Trophoblast cell (in vitro differentiated cells and primary cell): ENCODE results near the gene ALB. TPM values are rescaled to one million over a fixed set of nuclear protein-coding genes. Genes with fewer than 3 reads are reported as not detected.
"Not testable (repeated sequence)": the region's sequence is repeated elsewhere in the genome, so short reads cannot be mapped to it uniquely, and the experiment has no call there.

Experiments
- DNase-seq, 2 donors: peaks; one replicate each; pipeline ENCODE4 v3.0.0-alpha.2; 2016
- H2AFZ ChIP-seq: 2 replicates; pipeline ENCODE4 v1.6.1; 2013; ENCODE audit warnings: low read length, moderate library complexity, mild to moderate bottlenecking; ENCODE audit not compliant: insufficient read depth, poor library complexity
- H2AK5ac ChIP-seq: 2 replicates; pipeline ENCODE4 v1.6.1; 2013; ENCODE audit warnings: mild to moderate bottlenecking, low read length
- H2BK120ac ChIP-seq: 2 replicates; pipeline ENCODE4 v1.6.1; 2013; ENCODE audit warnings: low read length, mild to moderate bottlenecking, moderate library complexity; ENCODE audit not compliant: insufficient read depth, poor library complexity
- H2BK12ac ChIP-seq: 2 replicates; pipeline ENCODE4 v1.6.1; 2013; ENCODE audit warnings: mild to moderate bottlenecking, low read length, moderate library complexity
- H2BK5ac ChIP-seq: 2 replicates; pipeline ENCODE4 v1.6.1; 2013; ENCODE audit warnings: low read length, low read depth, moderate library complexity, mild to moderate bottlenecking; ENCODE audit not compliant: poor library complexity
- H3K14ac ChIP-seq: 2 replicates; pipeline ENCODE4 v1.6.1; 2013; ENCODE audit warnings: mild to moderate bottlenecking, low read length
- H3K18ac ChIP-seq: 2 replicates; pipeline ENCODE4 v1.6.1; 2013; ENCODE audit warnings: mild to moderate bottlenecking, low read length
- H3K23ac ChIP-seq: 2 replicates; pipeline ENCODE4 v1.6.1; 2013; ENCODE audit warnings: low read length
- H3K27ac ChIP-seq: 2 replicates; pipeline ENCODE4 v1.5.1; 2013; ENCODE audit warnings: low read depth, mild to moderate bottlenecking, inconsistent platforms, low read length, moderate library complexity
- H3K27me3 ChIP-seq: 2 replicates; pipeline ENCODE4 v1.6.1; 2013; ENCODE audit warnings: inconsistent platforms, mild to moderate bottlenecking, low read length, moderate library complexity; ENCODE audit not compliant: insufficient read depth
- H3K36me3 ChIP-seq, 2 experiments: 1 replicate in 1 of 2; 2 replicates in 1 of 2; pipeline ENCODE4 v1.6.1; 2013; ENCODE audit warnings: low read length in 2 of 2, mild to moderate bottlenecking in 2 of 2, moderate library complexity in 1 of 2; ENCODE audit not compliant: insufficient read depth in 2 of 2, control insufficient read depth in 1 of 2
- H3K4ac ChIP-seq: 2 replicates; pipeline ENCODE4 v1.6.1; 2013; ENCODE audit warnings: low read depth, mild to moderate bottlenecking, low read length, moderate library complexity
- H3K4me1 ChIP-seq, 2 experiments: 1 replicate in 1 of 2; 2 replicates in 1 of 2; pipeline ENCODE4 v1.6.1; 2013; ENCODE audit warnings: low read length in 2 of 2, mild to moderate bottlenecking in 2 of 2, moderate library complexity in 1 of 2; ENCODE audit not compliant: insufficient read depth in 2 of 2, control insufficient read depth in 1 of 2
- H3K4me2 ChIP-seq: 2 replicates; pipeline ENCODE4 v1.6.1; 2013; ENCODE audit warnings: inconsistent platforms, mild to moderate bottlenecking, low read length, moderate library complexity
- H3K4me3 ChIP-seq: 2 replicates; pipeline ENCODE4 v1.5.1; 2013; ENCODE audit warnings: mild to moderate bottlenecking, low read depth, low read length, inconsistent platforms
- H3K79me1 ChIP-seq: one replicate; pipeline ENCODE4 v1.6.1; 2013; ENCODE audit warnings: low read length
- H3K79me2 ChIP-seq: 2 replicates; pipeline ENCODE4 v1.6.1; 2013; ENCODE audit warnings: low read length, mild to moderate bottlenecking; ENCODE audit not compliant: control insufficient read depth, insufficient read depth, poor library complexity
- H3K9ac ChIP-seq: 2 replicates; pipeline ENCODE4 v1.6.1; 2013; ENCODE audit warnings: mild to moderate bottlenecking, low read length
- H3K9me3 ChIP-seq: 2 replicates; pipeline ENCODE4 v1.6.1; 2013; ENCODE audit warnings: low read depth, mild to moderate bottlenecking, control low read depth, inconsistent platforms, low read length; ENCODE audit not compliant: insufficient read depth
- H4K12ac ChIP-seq: 2 replicates; pipeline ENCODE4 v1.6.1; 2013; ENCODE audit warnings: low read depth, mild to moderate bottlenecking, low read length, moderate library complexity
- H4K8ac ChIP-seq: 2 replicates; pipeline ENCODE4 v1.6.1; 2013; ENCODE audit warnings: low read depth, mild to moderate bottlenecking, low read length, moderate library complexity
- H4K91ac ChIP-seq: one replicate; pipeline ENCODE4 v1.6.1; 2013; ENCODE audit warnings: low read depth, mild to moderate bottlenecking, low read length, moderate library complexity
- WGBS: extraction: QIAGEN DNeasy Blood & Tissue Kit; methylation state at CpG from one replicate; pipeline ENCODE4 v1.1.7; 2013; ENCODE audit warnings: missing lambda C conversion rate; ENCODE audit not compliant: insufficient read length, insufficient coverage; ENCODE audit errors: extremely low coverage; 5-methylcytosine and 5-hydroxymethylcytosine counted together
- polyA plus RNA-seq: library from polyadenylated mRNA; stranded (reverse); fragments of 200-250 nt; gene quantifications from 2 replicates; pipeline ENCODE4 v1.2.3, GENCODE V29; 2013

Gene ALB
- polyA plus RNA-seq, result 0.08 and 0.14 TPM in 2 replicates

DNA sequence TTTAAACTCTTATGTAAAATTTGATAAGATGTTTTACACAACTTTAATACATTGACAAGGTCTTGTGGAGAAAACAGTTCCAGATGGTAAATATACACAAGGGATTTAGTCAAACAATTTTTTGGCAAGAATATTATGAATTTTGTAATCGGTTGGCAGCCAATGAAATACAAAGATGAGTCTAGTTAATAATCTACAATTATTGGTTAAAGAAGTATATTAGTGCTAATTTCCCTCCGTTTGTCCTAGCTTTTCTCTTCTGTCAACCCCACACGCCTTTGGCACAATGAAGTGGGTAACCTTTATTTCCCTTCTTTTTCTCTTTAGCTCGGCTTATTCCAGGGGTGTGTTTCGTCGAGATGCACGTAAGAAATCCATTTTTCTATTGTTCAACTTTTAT is at the start of gene ALB:
ALB (plus strand) TSS at position 246 of the 400 bp plus-strand sequence; CDS start at position 287, 41 bp downstream.
- no peak within 1 kb of the TSS for H3K23ac ChIP-seq
- no peak within 1 kb of the TSS for H3K4me2 ChIP-seq
- no peak within 1 kb of the TSS for H3K27ac ChIP-seq
- H2BK5ac ChIP-seq, result no peak within 1 kb of the TSS
- H2BK120ac ChIP-seq, result no peak within 1 kb of the TSS
- H3K14ac ChIP-seq, result no peak within 1 kb of the TSS
- H2AFZ ChIP-seq, result no peak within 1 kb of the TSS
- H2AK5ac ChIP-seq, result no peak within 1 kb of the TSS
- no peak within 1 kb of the TSS for H4K8ac ChIP-seq
- no peaks in the 10 kb centered on the region for H3K79me2 ChIP-seq
- no peak within 1 kb of the TSS for H3K4me3 ChIP-seq
- no peak within 1 kb of the TSS for H3K18ac ChIP-seq
- no peak within 1 kb of the TSS for H4K12ac ChIP-seq
- no peak within 1 kb of the TSS for H3K9ac ChIP-seq
- no peaks in the 10 kb centered on the region for H3K27me3 ChIP-seq
- no peaks in the 10 kb centered on the region for H3K79me1 ChIP-seq
- H3K36me3 ChIP-seq, result no peaks in the 10 kb centered on the region
- H3K4me1 ChIP-seq, result no peaks in the 10 kb centered on the region
- DNase-seq, result no peak
- no peaks in the 10 kb centered on the region for H3K9me3 ChIP-seq
- no peak within 1 kb of the TSS for H2BK12ac ChIP-seq
- WGBS, result no CpG with 5 or more reads among the region's 7 CpGs
- H3K4ac ChIP-seq, result no peak within 1 kb of the TSS
- no peak within 1 kb of the TSS for H4K91ac ChIP-seq

DNA sequence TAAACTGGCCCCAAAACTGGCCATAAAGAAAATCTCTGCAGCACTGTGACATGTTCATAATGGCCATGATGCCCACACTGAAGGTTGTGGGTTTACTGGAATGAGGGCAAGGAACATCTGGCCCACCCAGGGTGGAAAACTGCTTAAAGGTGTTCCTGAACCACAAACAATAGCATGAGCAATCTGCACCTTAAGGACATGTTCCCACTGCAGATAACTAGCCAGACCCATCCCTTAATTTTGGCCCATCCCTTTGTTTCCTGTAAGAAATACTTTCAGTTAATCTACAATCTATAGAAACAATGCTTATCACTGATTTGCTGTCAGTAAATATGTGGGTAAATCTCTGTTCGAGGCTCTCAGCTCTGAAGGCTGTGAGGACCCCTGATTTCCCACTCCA is 46.9 kb upstream of the ALB start:
- WGBS, result no CpG with 5 or more reads among the region's 1 CpG
- H2BK12ac ChIP-seq, H2AFZ ChIP-seq, H3K4ac ChIP-seq, H3K79me1 ChIP-seq, H3K36me3 ChIP-seq, H3K4me3 ChIP-seq, H3K79me2 ChIP-seq, H4K91ac ChIP-seq, H3K18ac ChIP-seq, H3K9ac ChIP-seq, H2AK5ac ChIP-seq, H3K9me3 ChIP-seq, H2BK120ac ChIP-seq, H3K4me2 ChIP-seq, H4K12ac ChIP-seq, H2BK5ac ChIP-seq, H3K27ac ChIP-seq, DNase-seq, H3K23ac ChIP-seq, H3K14ac ChIP-seq, H3K27me3 ChIP-seq, H3K4me1 ChIP-seq, H4K8ac ChIP-seq: not testable (repeated sequence)

DNA sequence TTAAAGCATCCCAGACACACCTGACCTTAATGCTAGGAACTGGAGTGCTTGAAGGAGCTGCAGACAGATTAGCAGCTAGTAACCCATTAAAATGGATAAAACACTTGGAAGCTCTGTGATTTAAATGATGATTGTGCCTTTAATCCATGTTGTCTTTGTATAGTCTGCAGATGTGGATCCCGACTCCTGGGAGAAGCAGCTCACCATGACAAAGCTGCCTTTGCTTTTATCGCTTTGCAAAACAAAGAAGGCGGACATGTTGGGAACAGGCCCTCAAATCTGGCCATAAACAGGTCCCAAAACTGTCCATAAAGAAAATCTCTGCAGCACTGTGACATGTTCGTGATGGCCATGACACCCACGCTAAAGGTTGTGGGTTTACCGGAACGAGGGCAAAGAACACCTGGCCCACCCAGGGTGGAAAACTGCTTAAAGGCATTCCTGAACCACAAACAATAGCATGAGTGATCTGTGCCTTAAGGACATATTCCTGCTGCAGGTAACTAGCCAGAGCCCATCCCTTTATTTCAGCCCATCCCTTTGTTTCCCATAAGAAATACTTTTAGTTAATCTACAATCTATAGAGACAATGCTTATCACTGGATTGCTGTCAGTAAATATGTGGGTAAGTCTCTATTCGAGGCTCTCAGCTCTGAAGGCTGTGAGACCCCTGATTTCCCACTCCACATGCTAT is 34.4 kb upstream of the ALB start:
- H3K4me3 ChIP-seq, H3K23ac ChIP-seq, H2AFZ ChIP-seq, H2BK12ac ChIP-seq, H3K36me3 ChIP-seq, H3K4me2 ChIP-seq, H2BK5ac ChIP-seq, H2BK120ac ChIP-seq, H4K12ac ChIP-seq, H3K79me2 ChIP-seq, H3K4me1 ChIP-seq, H3K18ac ChIP-seq, H3K9me3 ChIP-seq, H4K8ac ChIP-seq, DNase-seq, H3K9ac ChIP-seq, H3K27ac ChIP-seq, H4K91ac ChIP-seq, H3K79me1 ChIP-seq, H2AK5ac ChIP-seq, H3K27me3 ChIP-seq, H3K14ac ChIP-seq, H3K4ac ChIP-seq: not testable (repeated sequence)
- no CpG with 5 or more reads among the region's 8 CpGs for WGBS

DNA sequence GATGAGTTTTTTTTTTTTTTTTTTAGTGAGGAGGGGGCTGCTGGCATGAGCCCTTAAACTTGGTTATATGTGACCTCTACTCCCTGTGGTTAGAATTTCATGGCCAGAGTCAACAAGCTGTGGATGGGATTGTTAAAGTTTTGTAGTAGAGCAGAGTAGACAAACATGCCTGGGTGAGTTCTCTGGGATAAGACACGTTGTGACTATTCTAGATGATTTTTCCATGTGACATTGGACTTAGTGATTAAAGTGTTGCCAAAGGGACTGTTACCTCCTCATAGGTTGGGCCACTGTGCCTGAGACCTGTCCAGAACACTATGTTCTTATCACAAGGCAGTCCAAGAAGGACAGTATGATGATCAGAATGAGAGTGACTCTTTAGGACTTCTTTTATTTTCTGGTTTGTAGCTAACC is 28.8 kb upstream of the ALB start:
- Histone ChIP-seq H3K9me3 (no peaks in the 10 kb centered on the region), H3K79me1 (no peaks in the 10 kb centered on the region), H2BK5ac (no peak overlapping the region), H3K4me2 (no peak overlapping the region), H4K91ac (no peak overlapping the region), H2AFZ (no peak overlapping the region), H3K27me3 (no peaks in the 10 kb centered on the region), H3K27ac (no peak overlapping the region), H3K9ac (no peak overlapping the region), H2BK120ac (no peak overlapping the region), H2AK5ac (no peak overlapping the region), H3K23ac (no peak overlapping the region), H3K18ac (no peak overlapping the region), H3K79me2 (no peaks in the 10 kb centered on the region), H2BK12ac (no peak overlapping the region), H4K12ac (no peak overlapping the region), H3K4me1 (no peaks in the 10 kb centered on the region), H4K8ac (no peak overlapping the region), H3K4me3 (no peak overlapping the region), H3K36me3 (no peaks in the 10 kb centered on the region), H3K14ac (no peak overlapping the region), H3K4ac (no peak overlapping the region)
- WGBS, result no CpG with 5 or more reads among the region's 1 CpG
- no peak for DNase-seq
